MM.1S (cell line): Measurements from ENCODE around the gene CCDC157.

Experiments used
- EZH2phosphoT487 ChIP-seq: fragments of 300-600 bp; sonication (generic); IDR thresholded peaks from 2 replicates; pipeline ENCODE4 v1.6.1; 2018; ENCODE audit warnings: antibody characterized with exemption, low read length
- TF ChIP-seq, protein P1 (sequence below): fragments of 300-600 bp; sonication (generic); IDR thresholded peaks from 2 replicates; pipeline ENCODE4 v1.5.1; 2016; ENCODE audit warnings: antibody characterized with exemption, low read length, mixed read lengths

DNA sequence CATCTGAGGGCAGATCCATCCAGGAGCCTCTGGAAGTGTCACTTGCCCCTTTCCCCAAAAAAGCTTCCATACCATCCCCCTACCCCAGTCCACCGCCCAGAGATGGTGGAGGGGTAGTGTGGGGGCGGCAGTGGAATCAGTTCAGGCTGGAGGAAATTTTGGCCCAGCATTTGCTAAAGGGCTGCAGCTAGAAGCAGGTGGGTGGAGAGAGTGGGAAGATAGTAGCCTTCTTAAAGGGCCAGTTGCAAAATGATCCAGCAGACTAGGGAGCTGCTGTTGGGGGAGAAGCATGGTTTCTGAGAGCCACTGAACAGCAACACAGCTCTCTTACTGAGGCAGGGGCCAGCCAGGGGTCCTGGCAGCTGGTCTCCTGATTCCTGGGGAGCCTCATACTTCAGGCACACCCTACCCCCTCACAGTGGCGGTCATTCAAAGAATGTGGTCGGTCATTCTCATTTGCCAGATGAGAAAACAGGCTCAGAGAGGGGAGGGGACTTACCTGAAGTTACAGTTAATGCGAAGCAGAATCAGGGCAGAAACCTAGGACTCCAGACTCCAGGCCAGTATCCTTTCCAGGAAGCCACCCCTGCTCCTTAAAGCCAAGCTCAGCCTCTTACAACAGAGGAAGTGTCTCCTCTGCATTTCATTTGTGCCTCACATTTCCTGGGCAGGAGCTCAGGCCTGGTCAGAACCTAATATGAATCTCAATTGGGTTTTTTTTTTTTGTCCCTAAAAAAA is 45.4 kb downstream of the CCDC157 start:
- TF ChIP-seq, protein P1, sequence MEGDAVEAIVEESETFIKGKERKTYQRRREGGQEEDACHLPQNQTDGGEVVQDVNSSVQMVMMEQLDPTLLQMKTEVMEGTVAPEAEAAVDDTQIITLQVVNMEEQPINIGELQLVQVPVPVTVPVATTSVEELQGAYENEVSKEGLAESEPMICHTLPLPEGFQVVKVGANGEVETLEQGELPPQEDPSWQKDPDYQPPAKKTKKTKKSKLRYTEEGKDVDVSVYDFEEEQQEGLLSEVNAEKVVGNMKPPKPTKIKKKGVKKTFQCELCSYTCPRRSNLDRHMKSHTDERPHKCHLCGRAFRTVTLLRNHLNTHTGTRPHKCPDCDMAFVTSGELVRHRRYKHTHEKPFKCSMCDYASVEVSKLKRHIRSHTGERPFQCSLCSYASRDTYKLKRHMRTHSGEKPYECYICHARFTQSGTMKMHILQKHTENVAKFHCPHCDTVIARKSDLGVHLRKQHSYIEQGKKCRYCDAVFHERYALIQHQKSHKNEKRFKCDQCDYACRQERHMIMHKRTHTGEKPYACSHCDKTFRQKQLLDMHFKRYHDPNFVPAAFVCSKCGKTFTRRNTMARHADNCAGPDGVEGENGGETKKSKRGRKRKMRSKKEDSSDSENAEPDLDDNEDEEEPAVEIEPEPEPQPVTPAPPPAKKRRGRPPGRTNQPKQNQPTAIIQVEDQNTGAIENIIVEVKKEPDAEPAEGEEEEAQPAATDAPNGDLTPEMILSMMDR, result no peak
- TF ChIP-seq EZH2phosphoT487, result no peak
